OCI-LY7 (cell line): Measurements from ENCODE around the gene ABCC1. TPM values are rescaled to one million over a fixed set of nuclear protein-coding genes. Genes with fewer than 3 reads are reported as not detected.

Source experiments
- BruUV-seq: library from RNA; stranded (reverse); fragments of 400-500 nt; replicated peaks from 2 replicates; lab custom pipeline; 2021; lab: Mats Ljungman, UMichigan
- CTCF ChIA-PET: fragments of 300-600 bp; sonication (Branson Sonifier 250); formaldehyde crosslinking; loops from one replicate; lab custom pipeline; 2022; ENCODE audit warnings: antibody characterized with exemption; ENCODE audit not compliant: unreplicated experiment; lab: Charles Lee
- POLR2A ChIA-PET: fragments of 300-600 bp; sonication (Branson Sonifier 250); formaldehyde crosslinking; loops from one replicate; lab custom pipeline; 2022; ENCODE audit warnings: antibody characterized with exemption; lab: Charles Lee
- DNase-seq: peaks from one replicate; pipeline ENCODE4 v3.0.0-alpha.2; 2015; ENCODE audit warnings: low spot score
- H2AFZ ChIP-seq: fragments of 200-600 bp; sonication (generic), shearing (Covaris generic); 2 replicates; pipeline ENCODE4 v1.6.1; 2014; ENCODE audit warnings: mild to moderate bottlenecking, antibody characterized with exemption, low read length, moderate library complexity
- H3K27ac ChIP-seq: fragments of 200-600 bp; sonication (generic); 2 replicates; pipeline ENCODE4 v1.5.1; 2014; ENCODE audit warnings: mixed run types, low read depth, mild to moderate bottlenecking, moderate library complexity, low read length, inconsistent platforms; ENCODE audit not compliant: poor library complexity, severe bottlenecking
- H3K36me3 ChIP-seq: fragments of 200-600 bp; sonication (generic); 2 replicates; pipeline ENCODE4 v1.6.1; 2014; ENCODE audit warnings: mild to moderate bottlenecking, antibody characterized with exemption, low read length, moderate library complexity, mixed read lengths; ENCODE audit not compliant: insufficient read depth
- H3K4me1 ChIP-seq: fragments of 200-600 bp; sonication (generic); 2 replicates; pipeline ENCODE4 v1.5.1; 2014; ENCODE audit warnings: mild to moderate bottlenecking, low read length; ENCODE audit not compliant: insufficient read depth, poor library complexity, severe bottlenecking
- H3K4me2 ChIP-seq: fragments of 200-600 bp; sonication (generic); 2 replicates; pipeline ENCODE4 v1.6.1; 2014; ENCODE audit warnings: mild to moderate bottlenecking, low read length
- H3K4me3 ChIP-seq: fragments of 200-600 bp; sonication (generic); 2 replicates; pipeline ENCODE4 v1.5.1; 2014; ENCODE audit warnings: mild to moderate bottlenecking, low read depth, low read length; ENCODE audit not compliant: poor library complexity, severe bottlenecking
- H3K79me2 ChIP-seq: fragments of 200-600 bp; sonication (generic); 2 replicates; pipeline ENCODE4 v1.6.1; 2016; ENCODE audit warnings: low read depth, mild to moderate bottlenecking, low read length, moderate library complexity, mixed read lengths; ENCODE audit not compliant: insufficient read depth
- H3K9me2 ChIP-seq: fragments of 200-600 bp; sonication (generic); 2 replicates; pipeline ENCODE4 v1.6.1; 2016; ENCODE audit warnings: mild to moderate bottlenecking, low read length, mixed read lengths; ENCODE audit not compliant: insufficient read depth
- H3K9me3 ChIP-seq: fragments of 200-600 bp; sonication (generic); 2 replicates; pipeline ENCODE4 v1.6.1; 2014; ENCODE audit warnings: mild to moderate bottlenecking, mixed run types, low read length, mixed read lengths
- H4K20me1 ChIP-seq: fragments of 200-600 bp; sonication (generic); 2 replicates; pipeline ENCODE4 v1.6.1; 2014; ENCODE audit warnings: mild to moderate bottlenecking, antibody characterized with exemption, low read length, moderate library complexity, mixed read lengths; ENCODE audit not compliant: insufficient read depth
- EZH2phosphoT487 ChIP-seq: fragments of 200-600 bp; sonication (generic); IDR thresholded peaks from 2 replicates; pipeline ENCODE4 v1.6.1; 2018; ENCODE audit warnings: low read depth, borderline replicate concordance, mild to moderate bottlenecking, mixed run types, antibody characterized with exemption, low read length, moderate library complexity, mixed read lengths
- intact Hi-C: fragments of 100-400 bp; cut with micrococcal nuclease; formaldehyde crosslinking; loops from one replicate; pipeline ENCODE4 v1.10.0; 2022; ENCODE audit not compliant: unreplicated experiment
- total RNA-seq, 2 experiments: library from RNA; depleted of rRNA in 1 of 2; stranded (reverse); fragments of >200 nt in 1 of 2; shearing (Covaris generic) in 1 of 2; gene quantifications; 2 replicates each; pipeline ENCODE4 v1.2.3, GENCODE V29; 2014 to 2022
- TF ChIP-seq, protein P1 (sequence below): fragments of 200-600 bp; sonication (generic); conservative IDR thresholded peaks from 2 replicates; pipeline ENCODE4 v1.5.1; 2014; ENCODE audit warnings: mild to moderate bottlenecking, antibody characterized with exemption, low read length, moderate library complexity, mixed read lengths

Gene ABCC1
- total RNA-seq, 2 experiments from 2014 or later, result 39.9 to 71.8 TPM

DNA sequence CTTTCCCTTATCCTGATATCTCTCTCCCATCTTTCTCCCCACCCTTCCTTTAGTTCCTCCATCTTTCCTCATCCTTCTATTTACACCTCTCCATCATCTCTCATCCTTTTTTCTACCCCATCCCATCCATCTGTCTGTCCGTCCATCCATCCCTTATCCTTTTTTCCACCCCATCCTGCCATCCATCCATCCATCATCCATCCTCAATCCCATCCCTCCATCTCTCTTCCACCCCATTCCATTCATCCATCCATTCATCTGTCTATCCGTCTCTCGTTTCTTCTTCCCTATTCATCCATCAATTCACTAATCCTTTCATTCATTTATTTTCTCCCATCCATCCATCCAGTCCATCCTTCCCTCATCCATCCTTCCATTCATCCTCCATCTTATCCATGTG, 205.8 kb downstream of the ABCC1 start:
- Histone ChIP-seq H3K9me3 (no peaks in the 10 kb centered on the region), H4K20me1 (no peaks in the 10 kb centered on the region), H3K36me3 (no peaks in the 10 kb centered on the region), H3K4me2 (no peak overlapping the region), H3K9me2 (no peaks in the 10 kb centered on the region), H3K79me2 (no peaks in the 10 kb centered on the region), H3K4me3 (no peak overlapping the region), H3K4me1 (no peaks in the 10 kb centered on the region), H3K27ac (no peak overlapping the region), H2AFZ (no peak overlapping the region)
- ChIA-PET POLR2A (no interaction called here), CTCF (no interaction called here)
- no peak for TF ChIP-seq EZH2phosphoT487
- TF ChIP-seq, protein P1, sequence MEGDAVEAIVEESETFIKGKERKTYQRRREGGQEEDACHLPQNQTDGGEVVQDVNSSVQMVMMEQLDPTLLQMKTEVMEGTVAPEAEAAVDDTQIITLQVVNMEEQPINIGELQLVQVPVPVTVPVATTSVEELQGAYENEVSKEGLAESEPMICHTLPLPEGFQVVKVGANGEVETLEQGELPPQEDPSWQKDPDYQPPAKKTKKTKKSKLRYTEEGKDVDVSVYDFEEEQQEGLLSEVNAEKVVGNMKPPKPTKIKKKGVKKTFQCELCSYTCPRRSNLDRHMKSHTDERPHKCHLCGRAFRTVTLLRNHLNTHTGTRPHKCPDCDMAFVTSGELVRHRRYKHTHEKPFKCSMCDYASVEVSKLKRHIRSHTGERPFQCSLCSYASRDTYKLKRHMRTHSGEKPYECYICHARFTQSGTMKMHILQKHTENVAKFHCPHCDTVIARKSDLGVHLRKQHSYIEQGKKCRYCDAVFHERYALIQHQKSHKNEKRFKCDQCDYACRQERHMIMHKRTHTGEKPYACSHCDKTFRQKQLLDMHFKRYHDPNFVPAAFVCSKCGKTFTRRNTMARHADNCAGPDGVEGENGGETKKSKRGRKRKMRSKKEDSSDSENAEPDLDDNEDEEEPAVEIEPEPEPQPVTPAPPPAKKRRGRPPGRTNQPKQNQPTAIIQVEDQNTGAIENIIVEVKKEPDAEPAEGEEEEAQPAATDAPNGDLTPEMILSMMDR, result no peak
- intact Hi-C loops, result no loop called here
- no TSS peak for BruUV-seq
- DNase-seq, result no peak

DNA sequence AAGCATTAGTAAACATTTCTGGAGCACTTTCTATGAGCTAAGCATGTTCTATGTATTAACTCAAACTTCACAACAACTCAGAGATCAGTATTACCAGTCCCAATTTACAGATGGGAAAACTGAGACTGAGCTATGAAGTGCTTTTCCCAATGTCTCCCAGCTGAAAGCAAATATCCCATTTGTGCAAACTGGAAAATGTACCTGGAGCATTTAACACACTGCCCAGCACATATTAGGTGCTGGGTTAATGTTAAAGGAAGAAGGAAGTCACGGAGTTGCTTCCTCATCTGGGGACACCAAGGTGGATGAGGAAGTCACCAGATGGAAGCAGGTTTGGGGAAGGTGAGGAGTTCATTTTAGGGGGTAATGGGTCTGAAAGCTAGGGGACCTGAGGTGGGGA, 207.8 kb downstream of the ABCC1 start:
- Histone ChIP-seq H3K9me3 (no peaks in the 10 kb centered on the region), H3K4me2 (no peak overlapping the region), H3K4me3 (no peak overlapping the region), H3K4me1 (no peaks in the 10 kb centered on the region), H3K27ac (no peak overlapping the region), H3K36me3 (no peaks in the 10 kb centered on the region), H4K20me1 (no peaks in the 10 kb centered on the region), H2AFZ (no peak overlapping the region), H3K79me2 (no peaks in the 10 kb centered on the region), H3K9me2 (no peaks in the 10 kb centered on the region)
- TF ChIP-seq EZH2phosphoT487, result no peak
- TF ChIP-seq, protein P1, result no peak
- BruUV-seq, result no TSS peak
- POLR2A ChIA-PET, result interaction anchor here (0.7 to 0.8 kb wide), 2 partner anchors 9 to 105 kb away, joined by 3 read pairs; no protein-coding TSS in a partner anchor
- CTCF ChIA-PET, result no interaction called here
- no peak for DNase-seq
- intact Hi-C loops, result no loop called here

DNA sequence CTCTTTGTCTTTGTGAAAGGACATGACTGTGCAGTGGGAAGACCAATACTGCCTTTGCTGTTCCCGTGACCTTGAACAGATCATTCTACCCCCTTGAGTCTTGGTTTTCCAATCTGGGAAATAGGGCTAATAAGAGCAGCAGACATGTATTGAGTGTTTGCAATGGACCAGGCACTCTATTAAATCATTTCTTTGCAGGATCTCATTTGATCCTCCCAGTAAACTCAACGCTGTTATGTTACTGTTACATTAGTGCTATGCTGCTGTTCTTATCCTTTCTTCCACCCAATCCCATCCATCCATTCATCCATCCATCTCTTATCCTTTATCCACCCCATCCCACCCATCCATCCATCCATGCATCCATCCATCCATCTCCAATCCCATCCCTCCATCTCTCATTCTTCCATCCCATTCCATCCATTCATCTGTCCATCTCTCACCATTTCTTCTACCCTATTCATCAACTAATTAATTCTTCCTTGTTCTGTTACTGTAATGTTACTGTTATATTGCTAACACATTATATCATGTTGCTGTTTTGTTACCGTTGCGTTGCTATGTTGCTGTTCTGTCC, 208.8 kb downstream of the ABCC1 start:
- no peaks in the 10 kb centered on the region for H3K9me2 ChIP-seq
- POLR2A ChIA-PET, result no interaction called here
- TF ChIP-seq, protein P1, result no peak
- TF ChIP-seq EZH2phosphoT487, result no peak
- H4K20me1 ChIP-seq, result no peaks in the 10 kb centered on the region
- H2AFZ ChIP-seq, result no peak overlapping the region
- H3K4me1 ChIP-seq, result no peaks in the 10 kb centered on the region
- H3K79me2 ChIP-seq, result no peaks in the 10 kb centered on the region
- intact Hi-C loops, result no loop called here
- no TSS peak for BruUV-seq
- no peak for DNase-seq
- no peak overlapping the region for H3K4me3 ChIP-seq
- no peak overlapping the region for H3K4me2 ChIP-seq
- H3K9me3 ChIP-seq, result no peaks in the 10 kb centered on the region
- H3K27ac ChIP-seq, result no peak overlapping the region
- H3K36me3 ChIP-seq, result no peaks in the 10 kb centered on the region
- CTCF ChIA-PET, result no interaction called here
